ENCODE measurements around the gene ARRDC3. TPM values are rescaled to one million over a fixed set of nuclear protein-coding genes. Genes with fewer than 3 reads are reported as not detected.
"Not testable (repeated sequence)": the region's sequence is repeated elsewhere in the genome, so short reads cannot be mapped to it uniquely, and the experiment has no call there.

ARRDC3 gene
- total and polyA plus RNA-seq, 8 donors: 7.3 to 79.6 (median 16.4) TPM

DNA sequence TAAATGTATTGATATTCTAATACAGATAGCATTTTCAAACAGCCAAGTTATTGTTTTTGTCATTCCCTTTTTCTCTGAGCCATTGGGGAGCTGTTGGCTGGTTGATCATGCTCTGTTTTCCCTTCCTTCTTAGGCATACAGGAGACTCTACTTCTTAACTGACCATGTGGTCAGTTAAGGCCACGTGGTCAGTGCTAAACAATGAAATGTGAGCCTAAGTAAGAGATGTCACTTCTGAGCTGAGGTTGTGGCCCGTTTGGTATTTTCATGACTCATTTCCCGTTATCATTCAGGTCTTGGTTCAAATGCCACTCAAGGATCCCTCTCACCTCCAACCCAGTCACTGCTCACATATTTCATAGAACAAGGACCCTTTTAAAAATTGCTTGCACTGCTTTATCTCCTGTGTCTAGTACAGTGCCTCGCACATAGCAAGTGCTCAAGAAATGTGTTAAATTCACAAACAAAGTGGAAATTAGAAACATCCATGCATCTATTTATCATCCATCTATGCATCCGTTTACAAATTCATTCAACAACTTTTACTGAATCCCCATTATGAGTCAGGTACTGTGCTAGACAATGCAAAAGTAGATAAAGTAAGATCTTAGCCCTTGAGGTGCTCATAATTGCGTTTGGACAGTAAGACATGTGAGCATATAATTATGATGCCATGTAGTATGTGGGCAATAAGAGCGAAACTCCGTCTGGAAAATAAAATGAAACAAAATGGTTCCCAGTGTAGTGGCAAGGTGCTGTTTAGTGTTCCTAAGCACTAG, 50.7 kb downstream of the ARRDC3 start:
- WGBS, 2 donors: 48 to 52% methylated on average over 8 of the region's 8 CpGs
- Histone ChIP-seq H3K4me1 (no peaks in the 10 kb centered on the region), H3K27ac (no peak overlapping the region), H3K36me3 (no peaks in the 10 kb centered on the region), H3K27me3 (no peaks in the 10 kb centered on the region), H3K9me3 (no peaks in the 10 kb centered on the region), H3K4me3 (no peak overlapping the region)
- TF ChIP-seq, protein P1, sequence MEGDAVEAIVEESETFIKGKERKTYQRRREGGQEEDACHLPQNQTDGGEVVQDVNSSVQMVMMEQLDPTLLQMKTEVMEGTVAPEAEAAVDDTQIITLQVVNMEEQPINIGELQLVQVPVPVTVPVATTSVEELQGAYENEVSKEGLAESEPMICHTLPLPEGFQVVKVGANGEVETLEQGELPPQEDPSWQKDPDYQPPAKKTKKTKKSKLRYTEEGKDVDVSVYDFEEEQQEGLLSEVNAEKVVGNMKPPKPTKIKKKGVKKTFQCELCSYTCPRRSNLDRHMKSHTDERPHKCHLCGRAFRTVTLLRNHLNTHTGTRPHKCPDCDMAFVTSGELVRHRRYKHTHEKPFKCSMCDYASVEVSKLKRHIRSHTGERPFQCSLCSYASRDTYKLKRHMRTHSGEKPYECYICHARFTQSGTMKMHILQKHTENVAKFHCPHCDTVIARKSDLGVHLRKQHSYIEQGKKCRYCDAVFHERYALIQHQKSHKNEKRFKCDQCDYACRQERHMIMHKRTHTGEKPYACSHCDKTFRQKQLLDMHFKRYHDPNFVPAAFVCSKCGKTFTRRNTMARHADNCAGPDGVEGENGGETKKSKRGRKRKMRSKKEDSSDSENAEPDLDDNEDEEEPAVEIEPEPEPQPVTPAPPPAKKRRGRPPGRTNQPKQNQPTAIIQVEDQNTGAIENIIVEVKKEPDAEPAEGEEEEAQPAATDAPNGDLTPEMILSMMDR (IDR thresholded peaks at IDR 0.05): no peak
- intact Hi-C loops (cut with DNase I): no loop called here
- DNase-seq (no peak), FAIRE-seq (no peak), ATAC-seq (peak in 1 of 4 donors; percentile 54)

DNA sequence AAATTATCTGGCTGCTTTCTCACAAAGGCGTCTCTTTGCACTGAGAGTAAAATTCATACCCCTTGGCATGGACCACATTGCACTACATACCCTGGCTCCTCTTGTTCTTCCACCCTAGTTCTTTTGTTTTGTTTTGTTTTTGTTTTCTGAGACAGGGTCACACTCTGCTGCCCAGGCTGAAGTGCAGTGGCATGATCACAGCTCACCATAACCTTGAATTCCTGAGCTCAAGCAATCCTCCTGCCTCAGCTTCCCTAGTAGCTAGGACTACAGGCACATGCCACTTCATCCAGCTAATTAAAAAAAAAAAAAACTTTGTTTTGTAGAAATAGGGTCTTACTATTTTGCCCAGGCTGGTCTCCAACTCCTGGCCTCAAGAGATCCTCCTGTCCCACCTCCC, 51.4 kb downstream of the ARRDC3 start:
- no peaks in the 10 kb centered on the region for H3K36me3 ChIP-seq
- H3K9me3 ChIP-seq: no peaks in the 10 kb centered on the region
- no peak overlapping the region for H3K4me3 ChIP-seq
- DNase-seq (no peak), FAIRE-seq (no peak), ATAC-seq (no peak)
- TF ChIP-seq, protein P1 (IDR thresholded peaks at IDR 0.05): no peak
- H3K4me1 ChIP-seq: no peaks in the 10 kb centered on the region
- WGBS, 2 donors: 83 to 89% methylated on average over 1 of the region's 1 CpG
- intact Hi-C loops (cut with DNase I): no loop called here
- no peaks in the 10 kb centered on the region for H3K27me3 ChIP-seq
- no peak overlapping the region for H3K27ac ChIP-seq

DNA sequence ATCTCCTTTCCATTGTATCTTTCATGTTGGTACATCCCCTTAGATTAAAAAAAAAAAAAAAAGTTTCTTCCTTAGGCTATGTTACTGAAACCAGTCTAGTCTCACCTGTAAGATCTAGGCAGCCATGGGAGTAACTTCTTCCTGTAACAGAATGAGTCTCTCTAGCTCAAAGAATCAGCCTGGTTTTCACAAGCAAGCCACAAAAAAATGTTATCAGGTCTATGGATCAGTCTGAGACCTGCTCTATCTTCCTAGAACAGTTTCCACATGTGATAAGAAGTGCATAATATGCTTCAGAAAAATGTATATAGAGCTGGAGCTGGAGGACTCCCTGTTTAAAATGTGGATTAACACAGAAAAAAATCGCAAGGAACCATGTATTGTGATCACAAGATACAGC, 53.8 kb downstream of the ARRDC3 start:
- FAIRE-seq (no peak), DNase-seq (no peak), ATAC-seq (no peak)
- H3K4me1 ChIP-seq: no peaks in the 10 kb centered on the region
- H3K36me3 ChIP-seq: no peaks in the 10 kb centered on the region
- H3K9me3 ChIP-seq: no peaks in the 10 kb centered on the region
- TF ChIP-seq, protein P1 (IDR thresholded peaks at IDR 0.05): no peak
- H3K27ac ChIP-seq: no peak overlapping the region
- intact Hi-C loops (cut with DNase I): no loop called here
- 64 to 76% methylated on average over 1 of the region's 1 CpG for WGBS, 2 donors
- H3K4me3 ChIP-seq: no peak overlapping the region
- H3K27me3 ChIP-seq: no peaks in the 10 kb centered on the region

DNA sequence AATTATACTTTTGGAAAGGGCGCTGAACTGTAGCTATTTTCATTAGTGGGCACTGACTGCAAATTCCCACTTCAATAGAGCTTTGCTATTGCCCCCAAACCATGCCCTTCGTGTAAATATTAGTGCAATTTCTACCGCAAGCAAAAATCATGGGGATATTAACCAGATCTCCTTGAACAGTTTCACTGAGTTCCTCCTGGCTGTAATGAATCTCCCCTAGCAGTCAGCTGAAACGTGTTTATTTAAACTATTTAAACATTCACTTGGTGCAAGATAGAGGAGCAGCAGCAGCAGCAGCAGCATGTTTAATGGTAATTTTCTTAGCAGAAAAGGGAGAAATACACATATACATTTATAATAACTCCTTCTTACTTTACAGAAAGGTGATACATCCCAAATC, 54.4 kb downstream of the ARRDC3 start:
- Histone ChIP-seq H3K36me3 (no peaks in the 10 kb centered on the region), H3K9me3 (no peaks in the 10 kb centered on the region), H3K4me3 (no peak overlapping the region), H3K4me1 (no peaks in the 10 kb centered on the region), H3K27me3 (no peaks in the 10 kb centered on the region), H3K27ac (no peak overlapping the region)
- TF ChIP-seq, protein P1 (IDR thresholded peaks at IDR 0.05): no peak
- intact Hi-C loops (cut with DNase I): no loop called here
- WGBS, 2 donors: 35 to 49% methylated on average over 4 of the region's 4 CpGs
- no peak for DNase-seq
- ATAC-seq: peak in 2 of 4 donors; percentile 56 to 61
- FAIRE-seq: no peak

DNA sequence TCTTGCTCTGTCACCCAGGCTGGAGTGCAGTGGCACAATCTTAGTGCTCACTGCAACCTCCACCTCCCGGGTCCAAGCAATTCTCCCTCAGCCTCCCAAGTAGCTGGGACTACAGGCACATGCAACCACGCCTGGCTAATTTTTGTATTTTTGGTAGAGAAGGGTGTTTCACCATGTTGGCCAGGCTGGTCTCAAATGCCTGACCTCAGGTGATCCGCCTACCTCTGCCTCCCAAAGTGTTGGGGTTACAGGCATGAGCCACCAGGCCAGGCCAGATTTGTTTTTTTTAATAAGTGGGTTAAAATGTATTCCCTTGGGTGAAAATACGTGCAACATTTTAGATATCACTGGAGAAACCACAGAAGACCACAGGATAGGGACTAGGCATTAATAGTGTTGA, 60.1 kb downstream of the ARRDC3 start:
- H3K4me3 ChIP-seq; H3K27me3 ChIP-seq; FAIRE-seq; ATAC-seq; H3K4me1 ChIP-seq; H3K36me3 ChIP-seq; H3K27ac ChIP-seq; DNase-seq; H3K9me3 ChIP-seq; intact Hi-C loops (cut with DNase I): not testable (repeated sequence)
- 89 to 90% methylated on average over 4 of the region's 4 CpGs for WGBS, 2 donors
